Large intestine (tissue), 3 donors: Measurements from ENCODE around the gene CNTRL. TPM values are rescaled to one million over a fixed set of nuclear protein-coding genes. Genes with fewer than 3 reads are reported as not detected.
"Not testable (repeated sequence)": the region's sequence is repeated elsewhere in the genome, so short reads cannot be mapped to it uniquely, and the experiment has no call there.

Experiments
- DNase-seq, 2 donors: peaks; one replicate each; pipeline versions ENCODE4 v3.0.0 to v3.0.0-alpha.2; 2013
- H3K27ac ChIP-seq: one replicate; pipeline ENCODE4 v1.5.1; 2013; ENCODE audit warnings: low read length
- H3K27me3 ChIP-seq: 2 replicates; pipeline ENCODE4 v1.6.1; 2013; ENCODE audit warnings: low read length; ENCODE audit not compliant: control insufficient read depth, insufficient read depth
- H3K36me3 ChIP-seq: 2 replicates; pipeline ENCODE4 v1.6.1; 2013; ENCODE audit warnings: low read length; ENCODE audit not compliant: control insufficient read depth, insufficient read depth
- H3K4me1 ChIP-seq: one replicate; pipeline ENCODE4 v1.6.1; 2013; ENCODE audit warnings: low read length; ENCODE audit not compliant: control insufficient read depth, insufficient read depth
- H3K4me3 ChIP-seq: one replicate; pipeline ENCODE4 v1.5.1; 2013; ENCODE audit warnings: low read length
- H3K9me3 ChIP-seq: one replicate; pipeline ENCODE4 v1.6.1; 2013; ENCODE audit warnings: mild to moderate bottlenecking, low read depth, low read length, moderate library complexity; ENCODE audit not compliant: control insufficient read depth
- WGBS: methylation state at CpG from one replicate; pipeline ENCODE4 v1.1.5; 2013; ENCODE audit warnings: low lambda C conversion rate; ENCODE audit not compliant: insufficient coverage; 5-methylcytosine and 5-hydroxymethylcytosine counted together
- polyA plus RNA-seq: library from polyadenylated mRNA; unstranded; fragments of 120-200 nt; gene quantifications from one replicate; pipeline ENCODE4 v1.2.1, GENCODE V29; 2013

CNTRL gene
- polyA plus RNA-seq, 1 donor, result 15.8 TPM

GRCh38 chr9:121098567-121099198 lies 23.9 kb downstream of the CNTRL start:
- Histone ChIP-seq H3K9me3 (no peaks in the 10 kb centered on the region), H3K36me3 (no peaks in the 10 kb centered on the region), H3K4me1 (no peaks in the 10 kb centered on the region), H3K27ac (no peak overlapping the region), H3K27me3 (no peaks in the 10 kb centered on the region), H3K4me3 (no peak overlapping the region)
- DNase-seq, result no peak
- WGBS, result no CpG with 5 or more reads among the region's 5 CpGs

GRCh38 chr9:121104054-121104453 lies 29.3 kb downstream of the CNTRL start:
- not testable (repeated sequence) for H3K4me1 ChIP-seq, H3K4me3 ChIP-seq, H3K27me3 ChIP-seq, H3K9me3 ChIP-seq, H3K36me3 ChIP-seq, DNase-seq, H3K27ac ChIP-seq
- no CpG with 5 or more reads among the region's 5 CpGs for WGBS

- WGBS, result 100% methylated on average over 1 of the region's 2 CpGs
- no peak for DNase-seq
Observed at GRCh38 chr9:121105531-121105930, 30.8 kb downstream of the CNTRL start.

DNA sequence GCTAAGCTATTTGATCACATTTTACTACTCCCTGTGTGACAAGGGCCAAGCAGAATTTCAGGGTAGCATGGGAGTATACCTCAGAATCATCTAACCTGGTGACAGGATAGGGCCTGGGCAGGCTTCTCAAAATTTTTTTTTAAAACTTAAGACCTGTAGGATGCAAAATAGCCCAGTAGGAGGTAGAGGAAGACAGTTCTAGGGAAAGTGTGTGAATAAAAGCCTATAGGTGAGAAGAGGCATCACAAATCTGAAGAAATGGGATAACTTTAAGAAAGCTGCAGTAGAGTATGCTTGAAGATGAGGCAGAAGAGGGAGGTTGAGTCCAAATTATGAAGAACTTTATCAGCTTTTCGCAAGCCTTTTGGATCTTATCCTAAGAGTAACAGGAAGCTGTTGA lies 32.3 kb downstream of the CNTRL start:
- WGBS, result no CpG with 5 or more reads among the region's 1 CpG
- H3K9me3 ChIP-seq, result no peaks in the 10 kb centered on the region
- H3K27me3 ChIP-seq, result no peaks in the 10 kb centered on the region
- no peaks in the 10 kb centered on the region for H3K36me3 ChIP-seq
- H3K27ac ChIP-seq, result no peak overlapping the region
- H3K4me1 ChIP-seq, result no peaks in the 10 kb centered on the region
- no peak for DNase-seq
- H3K4me3 ChIP-seq, result no peak overlapping the region

More at GRCh38 chr9:121105531-121105930, 30.8 kb downstream of the CNTRL start:
- no peaks in the 10 kb centered on the region for H3K9me3 ChIP-seq
- no peak overlapping the region for H3K27ac ChIP-seq
- H3K27me3 ChIP-seq, result no peaks in the 10 kb centered on the region
- H3K4me1 ChIP-seq, result no peaks in the 10 kb centered on the region
- H3K4me3 ChIP-seq, result no peak overlapping the region
- no peaks in the 10 kb centered on the region for H3K36me3 ChIP-seq

- WGBS, result 100% methylated on average over 1 of the region's 1 CpG
- no peak overlapping the region for H3K4me3 ChIP-seq
- no peak for DNase-seq
- H3K36me3 ChIP-seq, result no peaks in the 10 kb centered on the region
- H3K27me3 ChIP-seq, result no peaks in the 10 kb centered on the region
- H3K4me1 ChIP-seq, result no peaks in the 10 kb centered on the region
- no peak overlapping the region for H3K27ac ChIP-seq
- no peaks in the 10 kb centered on the region for H3K9me3 ChIP-seq
Observed at GRCh38 chr9:121107881-121108280, 33.1 kb downstream of the CNTRL start.

DNA sequence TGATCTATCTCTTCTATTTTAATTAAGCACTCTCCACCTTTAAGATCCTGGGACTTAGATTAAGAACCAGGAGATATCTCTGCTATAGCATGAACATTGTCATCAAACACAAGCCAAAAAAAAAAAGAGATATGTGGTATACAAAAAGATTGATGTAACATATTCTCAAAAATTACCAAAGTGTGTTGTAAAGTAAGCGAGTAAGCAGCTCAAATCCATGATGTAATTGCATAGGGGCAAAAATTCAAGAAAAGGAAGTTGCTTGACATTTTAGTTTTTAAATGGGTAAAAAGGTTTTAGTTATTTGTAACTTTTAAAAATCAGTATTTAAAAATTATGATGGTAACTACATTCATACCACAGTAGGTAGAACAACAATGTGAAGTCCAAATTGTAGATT lies 40.7 kb downstream of the CNTRL start:
- Histone ChIP-seq H3K4me1 (no peaks in the 10 kb centered on the region), H3K4me3 (no peak overlapping the region), H3K36me3 (no peaks in the 10 kb centered on the region), H3K27ac (no peak overlapping the region), H3K9me3 (no peaks in the 10 kb centered on the region), H3K27me3 (no peaks in the 10 kb centered on the region)
- 86% methylated on average over 1 of the region's 1 CpG for WGBS
- DNase-seq, result no peak

GRCh38 chr9:121118266-121118665 lies 43.5 kb downstream of the CNTRL start:
- no peak overlapping the region for H3K4me3 ChIP-seq
- H3K9me3 ChIP-seq, result no peaks in the 10 kb centered on the region
- no peak overlapping the region for H3K27ac ChIP-seq
- H3K36me3 ChIP-seq, result no peaks in the 10 kb centered on the region
- no peaks in the 10 kb centered on the region for H3K4me1 ChIP-seq
- no peaks in the 10 kb centered on the region for H3K27me3 ChIP-seq
- DNase-seq, result no peak
- WGBS, result no CpG with 5 or more reads among the region's 2 CpGs

- Histone ChIP-seq H3K4me1 (no peaks in the 10 kb centered on the region), H3K27ac (no peak overlapping the region), H3K9me3 (no peaks in the 10 kb centered on the region), H3K36me3 (peaks cover 3% of the 10 kb centered on the region), H3K27me3 (no peaks in the 10 kb centered on the region), H3K4me3 (no peak overlapping the region)
- no CpG with 5 or more reads among the region's 2 CpGs for WGBS
- no peak for DNase-seq
Observed at GRCh38 chr9:121120386-121120785, 45.6 kb downstream of the CNTRL start.

DNA sequence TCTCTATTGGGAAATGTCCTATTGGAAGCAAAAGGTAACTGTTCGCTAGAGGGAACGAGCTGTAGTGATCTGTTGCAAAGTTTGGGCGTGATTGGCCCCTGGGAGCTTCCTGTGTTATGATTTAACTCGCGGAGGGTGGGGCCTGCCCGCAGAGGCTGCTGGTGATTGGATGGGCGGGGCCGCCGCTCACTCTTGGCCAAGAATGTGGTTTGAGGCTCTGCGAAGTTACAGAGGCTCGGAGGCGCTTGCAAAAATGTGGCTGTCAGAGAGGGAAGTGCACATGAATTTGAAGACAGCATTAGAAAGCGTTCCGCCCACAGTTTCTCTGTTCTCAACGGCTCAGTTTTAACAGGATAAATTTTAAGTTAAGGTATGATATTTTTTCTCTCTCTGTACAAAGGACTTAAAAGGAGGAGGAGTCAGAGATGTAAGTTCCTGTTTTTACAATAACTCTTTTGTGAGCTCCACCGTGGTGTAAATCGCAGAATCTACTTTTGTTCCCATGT lies 46.9 kb downstream of the CNTRL start:
- no peaks in the 10 kb centered on the region for H3K27me3 ChIP-seq
- no CpG with 5 or more reads among the region's 17 CpGs for WGBS
- H3K4me3 ChIP-seq, result peak overlapping the region; percentile 37
- no peaks in the 10 kb centered on the region for H3K4me1 ChIP-seq
- no peaks in the 10 kb centered on the region for H3K9me3 ChIP-seq
- H3K36me3 ChIP-seq, result peaks cover 3% of the 10 kb centered on the region
- peak; percentile 92 to 97 for DNase-seq
- H3K27ac ChIP-seq, result peak overlapping the region; percentile 49

GRCh38 chr9:121122246-121123032 lies 47.7 kb downstream of the CNTRL start:
- Histone ChIP-seq H3K27ac (peak overlapping the region; percentile 49), H3K4me1 (no peaks in the 10 kb centered on the region), H3K36me3 (peaks cover 3% of the 10 kb centered on the region), H3K9me3 (no peaks in the 10 kb centered on the region), H3K27me3 (no peaks in the 10 kb centered on the region), H3K4me3 (peak overlapping the region; percentile 37)
- WGBS, result 67% methylated on average over 2 of the region's 5 CpGs
- peak in 1 of 2 donors; percentile 17 for DNase-seq
